A673 (cell line): ENCODE results near the gene SPDYC. TPM values are rescaled to one million over a fixed set of nuclear protein-coding genes. Genes with fewer than 3 reads are reported as not detected.

Source experiments
- BruUV-seq: library from RNA; stranded (reverse); fragments of 400-500 nt; replicated peaks from 2 replicates; lab custom pipeline; 2021; lab: Mats Ljungman, UMichigan
- CTCF ChIA-PET: fragments of 300-600 bp; sonication (Branson Sonifier 250); formaldehyde crosslinking; loops from one replicate; lab custom pipeline; 2022; ENCODE audit warnings: antibody characterized with exemption; lab: Charles Lee
- POLR2A ChIA-PET: fragments of 300-600 bp; sonication (Branson Sonifier 250); formaldehyde crosslinking; loops from one replicate; lab custom pipeline; 2022; ENCODE audit warnings: antibody characterized with exemption; ENCODE audit not compliant: low non-redundant PET; lab: Charles Lee
- DNase-seq: peaks from one replicate; pipeline ENCODE4 v3.0.0-alpha.2; 2015; ENCODE audit warnings: low spot score
- H3K27ac ChIP-seq: fragments of 200-600 bp; sonication (generic); 2 replicates; pipeline ENCODE4 v1.5.1; 2016; ENCODE audit warnings: mixed run types, low read depth, mild to moderate bottlenecking, mixed read lengths, antibody characterized with exemption, low read length; ENCODE audit not compliant: poor library complexity, severe bottlenecking
- H3K27me3 ChIP-seq: fragments of 200-600 bp; sonication (generic); replicated peaks from 2 replicates; pipeline ENCODE4 v1.6.1; 2017; ENCODE audit warnings: mixed run types, low read depth, mild to moderate bottlenecking, mixed read lengths, antibody characterized with exemption, low read length; ENCODE audit not compliant: insufficient read depth, poor library complexity
- H3K36me3 ChIP-seq: fragments of 200-600 bp; sonication (generic); 2 replicates; pipeline ENCODE4 v1.6.1; 2016; ENCODE audit warnings: mixed run types, mild to moderate bottlenecking, mixed read lengths, antibody characterized with exemption, low read length; ENCODE audit not compliant: insufficient read depth, poor library complexity, severe bottlenecking
- H3K4me1 ChIP-seq: fragments of 200-600 bp; sonication (generic); 2 replicates; pipeline ENCODE4 v1.6.1; 2017; ENCODE audit warnings: mixed run types, mild to moderate bottlenecking, mixed read lengths, antibody characterized with exemption, low read length; ENCODE audit not compliant: insufficient read depth, poor library complexity, severe bottlenecking
- H3K4me3 ChIP-seq: fragments of 200-600 bp; sonication (generic); 2 replicates; pipeline ENCODE4 v1.5.1; 2016; ENCODE audit warnings: low read depth, mixed run types, mild to moderate bottlenecking, mixed read lengths, low read length; ENCODE audit not compliant: poor library complexity, severe bottlenecking
- H3K9me3 ChIP-seq: fragments of 200-600 bp; sonication (generic); 2 replicates; pipeline ENCODE4 v1.6.1; 2016; ENCODE audit warnings: mixed run types, low read depth, mild to moderate bottlenecking, mixed read lengths, antibody characterized with exemption, low read length; ENCODE audit not compliant: poor library complexity, severe bottlenecking
- EZH2 ChIP-seq: fragments of 200-600 bp; sonication (generic); IDR thresholded peaks from 2 replicates; pipeline ENCODE4 v1.6.1; 2017; ENCODE audit warnings: borderline replicate concordance, low read depth, mild to moderate bottlenecking, mixed read lengths, antibody characterized with exemption, low read length; ENCODE audit not compliant: poor library complexity, severe bottlenecking
- intact Hi-C: fragments of 100-400 bp; cut with micrococcal nuclease; formaldehyde crosslinking; loops from one replicate; pipeline ENCODE4 v1.10.0; 2022; ENCODE audit not compliant: unreplicated experiment
- total RNA-seq: library from RNA; stranded (reverse); gene quantifications from 2 replicates; pipeline ENCODE4 v1.2.3, GENCODE V29; 2021
- TF ChIP-seq, protein P1 (sequence below): fragments of 300-800, 200-600 bp; sonication (generic); conservative IDR thresholded peaks from 2 replicates; pipeline ENCODE4 v1.5.1; 2017; ENCODE audit warnings: low read depth, mild to moderate bottlenecking, antibody characterized with exemption, low read length, moderate library complexity, mixed read lengths

SPDYC gene
- total RNA-seq, 1 experiment from 2014 or later: not detected

GRCh38 chr11:65156256-65156655 lies 13.8 kb upstream of the SPDYC start:
- CTCF ChIA-PET: no interaction called here
- POLR2A ChIA-PET: no interaction called here
- intact Hi-C loops: no loop called here
- H3K4me3 ChIP-seq: no peak overlapping the region
- no peaks in the 10 kb centered on the region for H3K9me3 ChIP-seq
- H3K27ac ChIP-seq: no peak overlapping the region
- no TSS peak for BruUV-seq
- H3K4me1 ChIP-seq: no peaks in the 10 kb centered on the region
- H3K36me3 ChIP-seq: no peaks in the 10 kb centered on the region
- TF ChIP-seq, protein P1, sequence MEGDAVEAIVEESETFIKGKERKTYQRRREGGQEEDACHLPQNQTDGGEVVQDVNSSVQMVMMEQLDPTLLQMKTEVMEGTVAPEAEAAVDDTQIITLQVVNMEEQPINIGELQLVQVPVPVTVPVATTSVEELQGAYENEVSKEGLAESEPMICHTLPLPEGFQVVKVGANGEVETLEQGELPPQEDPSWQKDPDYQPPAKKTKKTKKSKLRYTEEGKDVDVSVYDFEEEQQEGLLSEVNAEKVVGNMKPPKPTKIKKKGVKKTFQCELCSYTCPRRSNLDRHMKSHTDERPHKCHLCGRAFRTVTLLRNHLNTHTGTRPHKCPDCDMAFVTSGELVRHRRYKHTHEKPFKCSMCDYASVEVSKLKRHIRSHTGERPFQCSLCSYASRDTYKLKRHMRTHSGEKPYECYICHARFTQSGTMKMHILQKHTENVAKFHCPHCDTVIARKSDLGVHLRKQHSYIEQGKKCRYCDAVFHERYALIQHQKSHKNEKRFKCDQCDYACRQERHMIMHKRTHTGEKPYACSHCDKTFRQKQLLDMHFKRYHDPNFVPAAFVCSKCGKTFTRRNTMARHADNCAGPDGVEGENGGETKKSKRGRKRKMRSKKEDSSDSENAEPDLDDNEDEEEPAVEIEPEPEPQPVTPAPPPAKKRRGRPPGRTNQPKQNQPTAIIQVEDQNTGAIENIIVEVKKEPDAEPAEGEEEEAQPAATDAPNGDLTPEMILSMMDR: no peak
- no peak for TF ChIP-seq EZH2
- no peak for DNase-seq
- H3K27me3 ChIP-seq: no peaks in the 10 kb centered on the region

DNA sequence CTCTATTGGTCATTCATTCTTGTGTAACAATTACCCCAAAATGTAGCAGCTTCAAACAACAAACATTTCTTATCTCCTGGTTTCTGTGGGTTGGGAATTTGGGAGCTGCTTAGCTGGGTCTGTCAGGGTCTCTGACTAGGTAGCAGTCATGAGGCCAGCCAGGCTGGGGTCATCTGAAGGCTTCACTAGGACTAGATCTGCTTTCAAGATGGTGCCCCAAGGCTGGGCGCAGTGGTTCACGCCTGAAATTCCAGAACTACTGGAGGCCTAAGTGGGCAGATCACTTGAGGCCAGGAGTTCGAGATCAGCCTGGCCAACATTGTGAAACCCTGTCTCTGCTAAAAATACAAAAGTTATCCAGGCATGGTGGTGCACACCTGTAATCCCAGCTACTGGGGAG lies 13.1 kb upstream of the SPDYC start:
- POLR2A ChIA-PET: no interaction called here
- no peaks in the 10 kb centered on the region for H3K36me3 ChIP-seq
- no peaks in the 10 kb centered on the region for H3K9me3 ChIP-seq
- BruUV-seq: no TSS peak
- no peaks in the 10 kb centered on the region for H3K27me3 ChIP-seq
- no peak for DNase-seq
- TF ChIP-seq, protein P1: no peak
- no peak for TF ChIP-seq EZH2
- H3K4me1 ChIP-seq: no peaks in the 10 kb centered on the region
- intact Hi-C loops: no loop called here
- CTCF ChIA-PET: interaction anchor here (0.7 kb wide), 1 partner anchor 18 kb away, joined by 4 read pairs; no protein-coding TSS in a partner anchor
- H3K4me3 ChIP-seq: no peak overlapping the region
- no peak overlapping the region for H3K27ac ChIP-seq

DNA sequence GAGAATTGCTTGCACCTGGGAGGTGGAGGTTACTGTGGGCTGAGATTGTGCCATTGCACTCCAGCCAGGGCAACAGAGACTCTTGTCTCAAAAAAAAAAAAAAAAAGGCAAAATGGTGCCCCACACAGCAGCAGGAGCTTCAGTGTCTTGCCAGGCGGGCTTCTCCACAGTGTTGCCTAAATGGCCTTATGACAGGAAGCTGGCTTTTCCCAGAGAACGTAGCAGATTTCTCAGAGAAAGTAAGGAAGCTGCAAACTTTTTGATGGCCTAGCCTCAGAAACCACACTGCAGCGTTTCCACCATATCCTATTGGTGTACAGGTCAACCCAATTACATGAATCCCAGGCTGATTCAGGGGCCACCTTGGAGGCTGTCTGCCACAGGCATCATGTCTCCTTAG lies 12.7 kb upstream of the SPDYC start:
- H3K9me3 ChIP-seq: no peaks in the 10 kb centered on the region
- no peak for DNase-seq
- ChIA-PET POLR2A (no interaction called here), CTCF (interaction anchor here (0.7 kb wide), 1 partner anchor 18 kb away, joined by 4 read pairs; no protein-coding TSS in a partner anchor)
- no peak overlapping the region for H3K4me3 ChIP-seq
- TF ChIP-seq, protein P1: no peak
- no peak for TF ChIP-seq EZH2
- no TSS peak for BruUV-seq
- intact Hi-C loops: no loop called here
- H3K27ac ChIP-seq: no peak overlapping the region
- H3K4me1 ChIP-seq: no peaks in the 10 kb centered on the region
- H3K36me3 ChIP-seq: no peaks in the 10 kb centered on the region
- H3K27me3 ChIP-seq: no peaks in the 10 kb centered on the region
